MV-4-11 (cell line): ENCODE data around the gene CC2D1A.

Experiments
- DNase-seq: peaks from one replicate; lab custom pipeline; 2025; lab: John Stamatoyannopoulos, UW

CC2D1A gene

DNA sequence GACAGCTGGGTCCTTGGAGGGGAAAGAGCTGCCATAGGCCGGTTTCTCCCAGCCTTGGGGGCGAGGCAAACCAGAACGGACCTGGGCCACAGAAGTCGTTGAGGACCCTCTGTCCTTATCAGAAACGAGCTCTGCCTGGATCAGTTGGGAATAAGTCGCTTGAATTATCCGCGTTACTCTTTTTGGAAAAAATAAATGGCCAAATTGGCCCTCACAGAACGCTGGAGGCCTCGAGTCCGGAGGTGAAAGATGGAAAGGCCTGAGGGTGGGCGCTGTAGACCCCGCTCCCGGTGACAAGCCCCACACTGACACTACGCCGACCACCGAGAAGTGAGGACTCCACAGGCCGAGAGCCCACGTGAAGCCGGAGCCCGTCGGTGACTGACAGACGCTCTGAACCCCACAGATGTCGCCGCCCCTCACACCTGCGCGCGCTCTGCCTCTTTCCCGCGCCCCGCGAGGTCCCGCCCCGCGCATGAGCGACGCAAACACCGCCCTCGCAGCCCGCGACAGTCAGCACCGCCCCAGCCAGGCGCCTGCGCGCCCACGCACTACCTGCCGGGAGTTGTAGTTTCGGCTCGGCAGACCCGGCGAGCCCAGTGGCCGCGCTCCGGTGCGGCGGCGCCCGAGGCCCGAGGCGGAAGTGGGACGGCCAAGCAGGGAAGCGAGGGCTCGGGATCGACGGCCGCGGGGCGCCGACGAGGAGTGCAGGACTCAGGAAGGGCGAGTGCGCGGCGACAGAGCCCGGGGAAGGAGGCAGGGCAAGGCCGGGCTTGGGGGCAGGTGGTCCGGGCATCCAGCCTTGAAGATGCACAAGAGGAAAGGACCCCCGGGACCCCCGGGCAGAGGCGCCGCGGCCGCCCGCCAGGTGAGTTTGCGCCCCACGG is at the start of gene CC2D1A, which contains the start of gene BRME1:
Gene CC2D1A, plus strand, starts transcription at position 568 of the 887 bp plus-strand sequence. Its CDS starts 241 bp downstream, at position 809.
Gene BRME1, minus strand, starts transcription at position 484 of the 887 bp plus-strand sequence. CDS start 1,225 bp downstream, outside the sequence.
- peak; percentile 93 for DNase-seq

GRCh38 chr19:13856497-13856896 is 49.5 kb upstream of the CC2D1A start:
- no peak for DNase-seq

DNA sequence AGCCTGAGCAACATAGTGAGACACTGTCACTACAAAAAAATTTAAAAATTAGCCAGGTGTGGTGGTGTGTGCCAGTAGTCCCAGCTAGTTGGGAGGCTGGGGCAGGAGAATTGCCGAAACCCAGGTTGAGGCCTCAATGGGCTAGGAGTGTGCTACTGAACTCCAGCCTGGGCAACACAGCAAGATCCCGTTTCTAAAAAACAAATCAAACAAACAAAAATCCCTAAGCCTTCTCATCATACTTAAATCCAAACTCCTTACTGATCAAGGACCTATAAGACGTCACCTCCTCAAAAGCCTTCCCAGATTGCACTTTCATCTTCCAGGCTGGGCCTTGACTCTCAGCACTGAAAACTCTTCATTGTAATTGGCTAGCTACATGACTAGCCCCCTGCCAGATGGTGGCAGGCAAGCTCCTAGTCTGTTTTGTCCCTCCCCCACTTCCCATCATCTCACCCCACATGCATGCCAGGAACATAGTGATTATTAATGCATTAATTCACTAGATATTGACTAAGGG is 46.6 kb upstream of the CC2D1A start:
- peak; percentile 42 for DNase-seq

GRCh38 chr19:13860679-13861391 is 45.2 kb upstream of the CC2D1A start:
- DNase-seq = no peak

DNA sequence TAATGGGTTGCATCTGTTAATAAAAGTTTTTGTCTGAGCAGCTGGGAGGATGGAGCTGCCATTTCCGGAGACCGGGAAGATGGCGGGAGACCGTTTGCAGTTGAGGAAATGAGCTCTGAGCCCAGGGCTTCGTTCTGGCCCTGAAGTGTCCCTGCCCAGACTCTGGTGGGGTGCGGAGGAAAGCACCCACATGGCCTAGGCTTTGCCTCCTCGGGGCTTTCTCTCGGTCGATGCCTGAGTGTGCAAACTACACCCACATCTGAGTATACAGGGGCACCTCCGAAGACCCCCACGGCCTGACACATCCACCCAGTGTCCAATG is 44.6 kb upstream of the CC2D1A start:
- DNase-seq = no peak

DNA sequence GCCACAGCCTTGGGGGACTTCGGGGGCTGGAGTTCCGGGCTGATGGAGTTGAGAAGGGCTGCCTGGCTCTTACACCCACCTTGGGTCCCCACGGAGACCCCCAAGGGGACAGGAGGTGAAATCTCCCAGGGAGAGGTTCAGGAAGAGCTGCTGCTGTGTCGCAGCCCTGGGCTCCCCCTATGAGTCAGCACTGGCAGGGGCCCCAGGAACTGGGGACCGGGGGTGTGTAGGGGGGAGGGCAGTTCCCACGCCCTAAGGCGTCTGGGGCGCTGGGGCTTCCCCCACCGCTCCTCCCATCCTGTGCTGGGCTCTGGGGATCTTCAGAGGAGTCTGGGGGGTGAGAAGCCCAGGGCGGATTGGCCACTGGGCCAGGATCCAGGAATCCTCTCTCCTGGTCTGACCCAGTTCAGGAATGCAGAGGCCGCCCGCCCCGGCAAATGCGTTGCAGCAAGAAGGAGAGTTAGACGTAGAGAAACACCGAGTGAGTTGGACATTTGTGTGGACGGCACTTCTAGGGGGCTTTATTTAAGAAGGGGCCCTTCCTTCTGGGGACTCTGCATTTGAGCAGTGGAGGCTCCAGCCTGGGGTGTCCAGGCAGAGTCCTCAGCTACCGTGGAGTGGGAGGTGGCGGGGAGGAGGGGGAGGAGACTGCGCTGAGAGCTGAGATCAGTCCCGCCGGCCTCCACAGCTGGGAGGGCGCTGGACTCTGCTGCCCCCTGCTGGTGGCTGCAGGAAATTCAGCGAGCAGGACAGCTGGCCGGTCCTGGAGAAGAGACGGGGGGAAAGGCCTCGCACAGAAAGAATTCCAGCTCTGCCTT is 44.1 kb upstream of the CC2D1A start:
- peak; percentile 82 for DNase-seq

DNA sequence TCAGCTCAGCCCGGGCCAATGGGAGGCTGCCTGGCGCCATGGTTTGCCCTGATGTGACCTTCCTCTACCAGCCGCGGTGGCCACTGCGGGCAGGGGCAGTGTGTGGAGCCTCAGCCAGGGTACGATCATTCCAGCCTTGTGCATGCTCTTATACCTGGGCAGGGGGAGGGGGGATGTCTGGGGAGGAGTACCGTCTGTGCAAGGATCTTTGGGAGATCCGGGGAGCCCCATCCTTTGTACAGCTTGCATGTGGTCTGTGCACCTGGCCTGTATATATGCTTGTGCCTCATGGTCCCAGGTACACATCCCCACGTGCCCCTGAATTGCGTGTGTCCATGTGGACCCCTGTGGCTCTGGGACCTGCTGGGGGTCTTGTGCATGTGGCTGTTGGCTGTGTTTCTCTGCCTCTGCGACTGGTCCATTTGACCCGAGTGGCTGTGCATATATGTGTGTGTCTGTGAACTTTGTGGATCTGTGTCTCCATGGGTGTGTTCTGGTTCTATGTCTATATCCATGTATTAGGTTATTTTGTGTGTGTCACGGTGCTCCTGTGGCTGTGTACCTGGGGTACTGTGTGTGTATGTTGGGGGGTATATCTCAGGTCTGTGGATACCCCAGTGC is 41.8 kb upstream of the CC2D1A start:
- DNase-seq = no peak

GRCh38 chr19:13864667-13865570 is 41.1 kb upstream of the CC2D1A start:
- DNase-seq = no peak

DNA sequence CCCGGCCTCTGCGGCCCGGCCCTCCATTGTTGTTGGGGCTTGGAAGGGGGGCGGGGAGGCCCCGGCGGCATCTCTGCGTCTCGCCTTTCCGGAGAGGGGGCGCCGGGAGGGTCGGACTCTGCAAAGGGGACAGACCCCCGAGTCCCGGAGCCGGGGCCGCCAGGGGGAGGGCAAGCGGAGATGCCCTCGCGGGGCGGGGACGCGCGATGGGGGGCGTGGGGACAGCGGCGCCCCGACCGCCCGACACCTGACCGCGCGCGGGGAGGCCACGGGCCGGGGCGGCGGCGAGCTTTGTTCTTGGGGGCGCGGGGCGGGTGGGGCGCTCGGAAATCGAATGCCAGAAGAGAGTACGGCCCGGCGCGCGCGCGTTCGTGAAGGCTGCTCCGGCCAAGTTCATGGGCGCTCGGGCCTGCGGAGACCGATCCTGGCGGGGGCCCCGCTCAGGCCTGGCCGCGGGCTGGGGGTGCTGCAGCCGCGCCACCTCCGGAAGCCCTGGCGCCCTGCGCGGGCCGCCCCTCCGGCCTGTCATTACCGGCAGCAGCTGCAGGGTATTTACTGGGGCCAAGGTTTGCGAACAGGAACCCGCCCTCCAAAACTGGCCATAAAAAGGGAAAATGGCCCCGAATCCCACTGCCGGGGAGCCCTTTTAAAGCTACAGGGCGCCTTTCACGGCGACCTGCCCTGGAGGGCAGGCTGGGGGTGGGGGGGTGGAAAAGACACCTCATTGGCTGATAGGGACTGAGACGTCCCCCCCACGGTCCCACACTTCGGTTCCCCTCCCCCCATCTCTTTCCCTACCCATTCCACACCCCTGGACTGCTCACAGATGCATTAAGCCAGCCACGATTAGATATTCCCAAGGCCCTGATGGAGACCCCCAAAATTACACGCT is 40.2 kb upstream of the CC2D1A start:
- DNase-seq = no peak

- DNase-seq = no peak
Measured at GRCh38 chr19:13866463-13867046, 39.4 kb upstream of the CC2D1A start.

DNA sequence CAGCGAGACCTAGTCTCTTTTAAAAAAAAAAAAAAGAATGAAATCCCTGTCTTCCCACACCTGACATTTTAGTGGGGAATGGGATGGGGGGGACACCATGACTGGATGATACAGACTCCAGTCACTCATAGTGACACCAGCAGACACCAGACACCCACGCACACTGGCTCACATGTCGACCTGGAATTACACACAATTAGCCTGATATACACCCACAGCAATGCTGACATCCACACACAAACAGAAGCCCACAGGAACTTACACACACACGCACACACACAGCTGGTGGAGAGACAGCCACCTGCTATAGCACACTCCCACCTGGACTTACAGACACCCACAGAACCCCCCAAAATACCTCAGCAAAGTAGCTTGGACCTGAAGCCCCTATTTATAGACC is 37.3 kb upstream of the CC2D1A start:
- DNase-seq = no peak

- no peak for DNase-seq
Measured at GRCh38 chr19:13869281-13869680, 36.7 kb upstream of the CC2D1A start.

DNA sequence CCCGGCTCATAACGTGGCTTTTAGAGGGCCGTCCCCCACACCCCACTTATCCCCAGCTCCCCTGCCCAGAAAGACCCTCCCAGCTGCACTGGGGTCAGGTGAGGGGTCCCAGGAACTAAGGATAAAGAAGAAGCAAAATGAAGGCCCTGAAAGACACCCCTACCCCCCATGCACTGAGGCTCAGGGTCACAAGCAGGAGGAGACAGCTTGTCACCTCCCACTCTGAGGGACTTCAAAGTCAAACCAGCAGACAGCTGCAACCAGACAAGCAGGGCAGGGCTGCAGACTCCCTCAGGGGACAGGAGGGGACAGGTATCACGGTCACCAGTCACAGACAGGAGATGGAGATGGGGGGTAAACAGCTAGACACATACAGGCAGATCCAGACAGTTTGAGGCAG is 35.1 kb upstream of the CC2D1A start:
- no peak for DNase-seq

- no peak for DNase-seq
Measured at GRCh38 chr19:13872339-13872694, 33.7 kb upstream of the CC2D1A start.

DNA sequence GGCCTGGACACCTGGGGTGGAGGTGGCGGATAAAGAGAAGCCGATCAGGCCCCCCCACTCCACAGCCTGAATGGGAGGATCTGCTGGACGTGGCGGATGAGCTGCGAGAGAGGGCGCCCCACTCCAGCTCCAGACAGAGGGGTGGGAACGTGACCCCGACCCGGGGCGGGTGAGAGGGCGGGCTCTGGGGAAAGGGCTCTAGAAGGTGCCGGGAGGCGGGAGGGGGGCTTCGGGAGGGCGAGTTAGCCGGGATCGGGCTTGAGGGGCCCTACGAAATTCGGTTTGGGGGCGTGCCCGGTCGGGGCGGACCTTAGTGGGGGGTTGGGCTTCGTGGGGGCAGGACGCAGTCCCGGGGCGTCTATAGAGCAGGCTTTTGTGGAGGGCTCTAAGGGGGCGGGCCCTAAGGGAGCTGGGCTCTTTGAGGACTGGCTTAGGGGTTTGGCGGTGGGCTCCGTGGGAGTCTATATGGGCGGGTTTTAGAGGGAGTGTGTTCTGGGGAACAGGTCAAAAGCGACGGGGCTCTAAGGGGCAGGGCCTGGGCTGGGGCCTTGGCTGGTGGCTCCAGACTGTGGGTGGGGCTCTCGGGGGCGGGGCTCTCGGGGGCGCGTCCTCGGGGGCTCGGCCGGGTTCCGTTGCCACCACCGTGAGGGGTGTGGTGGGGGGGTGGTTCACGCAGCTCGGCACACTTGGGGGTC is 33.2 kb upstream of the CC2D1A start:
- DNase-seq = no peak

- no peak for DNase-seq
Measured at GRCh38 chr19:13873834-13874515, 32.0 kb upstream of the CC2D1A start.

DNA sequence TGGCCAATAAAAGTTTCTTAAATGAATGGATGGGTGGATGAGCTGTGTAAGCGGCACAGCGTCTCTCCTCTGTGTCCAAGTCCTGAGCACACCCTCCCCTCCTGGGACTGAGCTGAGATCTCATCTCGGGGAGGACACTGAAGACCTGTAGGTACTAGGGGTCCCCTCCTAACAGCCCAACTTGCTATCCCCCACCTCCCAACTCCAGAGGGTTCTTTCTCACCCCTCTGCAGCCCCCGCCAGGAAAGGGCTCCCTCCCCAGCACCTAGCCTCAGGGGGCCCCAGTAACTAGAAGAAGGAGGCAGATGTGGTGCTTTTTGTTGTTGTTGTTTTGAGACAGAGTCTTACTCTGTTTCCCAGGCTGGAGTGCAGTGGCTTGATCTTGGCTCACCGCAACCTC is 30.2 kb upstream of the CC2D1A start:
- no peak for DNase-seq

DNA sequence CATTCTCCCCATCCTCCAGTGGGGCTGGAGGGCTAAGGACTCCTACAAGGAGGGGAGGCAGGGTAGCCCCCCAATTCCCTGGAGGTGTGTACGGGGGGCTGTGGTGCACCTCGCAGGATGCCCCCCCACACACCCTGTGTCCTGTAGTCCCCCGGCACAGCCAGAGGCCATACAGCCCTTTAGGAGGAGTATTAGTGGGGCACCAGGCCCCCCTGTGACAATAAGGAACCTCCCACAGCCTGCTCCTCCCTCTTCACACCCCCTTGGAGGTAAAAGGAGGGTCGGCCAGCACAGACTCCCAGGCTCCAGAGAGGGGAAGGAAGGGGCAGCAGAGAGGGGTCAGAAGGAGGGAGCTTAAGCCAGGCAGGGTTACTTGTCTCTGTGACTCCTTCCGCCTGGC is 29.2 kb upstream of the CC2D1A start, which contains the start of gene NANOS3:
Gene NANOS3, plus strand, starts transcription at position 301 of the 400 bp plus-strand sequence. CDS start 115 bp downstream, outside the sequence.
- DNase-seq = no peak
